OCI-LY7 (cell line): Measurements from ENCODE around the gene POU6F2. TPM values are rescaled to one million over a fixed set of nuclear protein-coding genes. Genes with fewer than 3 reads are reported as not detected.
"Not testable (repeated sequence)": the region's sequence is repeated elsewhere in the genome, so short reads cannot be mapped to it uniquely, and the experiment has no call there.

Experiments used
- BruUV-seq: library from RNA; stranded (reverse); fragments of 400-500 nt; replicated peaks from 2 replicates; lab custom pipeline; 2021; lab: Mats Ljungman, UMichigan
- CTCF ChIA-PET: fragments of 300-600 bp; sonication (Branson Sonifier 250); formaldehyde crosslinking; loops from one replicate; lab custom pipeline; 2022; ENCODE audit warnings: antibody characterized with exemption; ENCODE audit not compliant: unreplicated experiment; lab: Charles Lee
- POLR2A ChIA-PET: fragments of 300-600 bp; sonication (Branson Sonifier 250); formaldehyde crosslinking; loops from one replicate; lab custom pipeline; 2022; ENCODE audit warnings: antibody characterized with exemption; lab: Charles Lee
- DNase-seq: peaks from one replicate; pipeline ENCODE4 v3.0.0-alpha.2; 2015; ENCODE audit warnings: low spot score
- H2AFZ ChIP-seq: fragments of 200-600 bp; sonication (generic), shearing (Covaris generic); 2 replicates; pipeline ENCODE4 v1.6.1; 2014; ENCODE audit warnings: mild to moderate bottlenecking, antibody characterized with exemption, low read length, moderate library complexity
- H3K27ac ChIP-seq: fragments of 200-600 bp; sonication (generic); 2 replicates; pipeline ENCODE4 v1.5.1; 2014; ENCODE audit warnings: mixed run types, low read depth, mild to moderate bottlenecking, moderate library complexity, low read length, inconsistent platforms; ENCODE audit not compliant: poor library complexity, severe bottlenecking
- H3K36me3 ChIP-seq: fragments of 200-600 bp; sonication (generic); 2 replicates; pipeline ENCODE4 v1.6.1; 2014; ENCODE audit warnings: mild to moderate bottlenecking, antibody characterized with exemption, low read length, moderate library complexity, mixed read lengths; ENCODE audit not compliant: insufficient read depth
- H3K4me1 ChIP-seq: fragments of 200-600 bp; sonication (generic); 2 replicates; pipeline ENCODE4 v1.5.1; 2014; ENCODE audit warnings: mild to moderate bottlenecking, low read length; ENCODE audit not compliant: insufficient read depth, poor library complexity, severe bottlenecking
- H3K4me2 ChIP-seq: fragments of 200-600 bp; sonication (generic); 2 replicates; pipeline ENCODE4 v1.6.1; 2014; ENCODE audit warnings: mild to moderate bottlenecking, low read length
- H3K4me3 ChIP-seq: fragments of 200-600 bp; sonication (generic); 2 replicates; pipeline ENCODE4 v1.5.1; 2014; ENCODE audit warnings: mild to moderate bottlenecking, low read depth, low read length; ENCODE audit not compliant: poor library complexity, severe bottlenecking
- H3K79me2 ChIP-seq: fragments of 200-600 bp; sonication (generic); 2 replicates; pipeline ENCODE4 v1.6.1; 2016; ENCODE audit warnings: low read depth, mild to moderate bottlenecking, low read length, moderate library complexity, mixed read lengths; ENCODE audit not compliant: insufficient read depth
- H3K9me2 ChIP-seq: fragments of 200-600 bp; sonication (generic); 2 replicates; pipeline ENCODE4 v1.6.1; 2016; ENCODE audit warnings: mild to moderate bottlenecking, low read length, mixed read lengths; ENCODE audit not compliant: insufficient read depth
- H3K9me3 ChIP-seq: fragments of 200-600 bp; sonication (generic); 2 replicates; pipeline ENCODE4 v1.6.1; 2014; ENCODE audit warnings: mild to moderate bottlenecking, mixed run types, low read length, mixed read lengths
- H4K20me1 ChIP-seq: fragments of 200-600 bp; sonication (generic); 2 replicates; pipeline ENCODE4 v1.6.1; 2014; ENCODE audit warnings: mild to moderate bottlenecking, antibody characterized with exemption, low read length, moderate library complexity, mixed read lengths; ENCODE audit not compliant: insufficient read depth
- CTCF ChIP-seq: fragments of 200-600 bp; sonication (generic); conservative IDR thresholded peaks from 2 replicates; pipeline ENCODE4 v1.5.1; 2014; ENCODE audit warnings: mild to moderate bottlenecking, antibody characterized with exemption, low read length, moderate library complexity, mixed read lengths
- EZH2phosphoT487 ChIP-seq: fragments of 200-600 bp; sonication (generic); IDR thresholded peaks from 2 replicates; pipeline ENCODE4 v1.6.1; 2018; ENCODE audit warnings: low read depth, borderline replicate concordance, mild to moderate bottlenecking, mixed run types, antibody characterized with exemption, low read length, moderate library complexity, mixed read lengths
- intact Hi-C: fragments of 100-400 bp; cut with micrococcal nuclease; formaldehyde crosslinking; loops from one replicate; pipeline ENCODE4 v1.10.0; 2022; ENCODE audit not compliant: unreplicated experiment
- total RNA-seq, 2 experiments: library from RNA; depleted of rRNA in 1 of 2; stranded (reverse); fragments of >200 nt in 1 of 2; shearing (Covaris generic) in 1 of 2; gene quantifications; 2 replicates each; pipeline ENCODE4 v1.2.3, GENCODE V29; 2014 to 2022

The POU6F2 gene
- total RNA-seq, 2 experiments from 2014 or later: 0.40 TPM; not detected in 1

GRCh38 chr7:39375047-39375873 is 397.6 kb downstream of the POU6F2 start:
- CTCF ChIA-PET: no interaction called here
- TF ChIP-seq CTCF (no peak), EZH2phosphoT487 (no peak)
- POLR2A ChIA-PET: interaction anchor here (0.5 to 0.6 kb wide), 2 partner anchors 185 to 456 kb away, joined by 3 to 4 read pairs; no protein-coding TSS in a partner anchor
- BruUV-seq: no TSS peak
- no peak overlapping the region for H3K4me2 ChIP-seq
- H2AFZ ChIP-seq: no peak overlapping the region
- DNase-seq: no peak
- no peaks in the 10 kb centered on the region for H3K36me3 ChIP-seq
- intact Hi-C loops: no loop called here
- no peaks in the 10 kb centered on the region for H3K9me3 ChIP-seq
- H3K4me1 ChIP-seq: no peaks in the 10 kb centered on the region
- no peaks in the 10 kb centered on the region for H3K9me2 ChIP-seq
- H3K27ac ChIP-seq: no peak overlapping the region
- no peaks in the 10 kb centered on the region for H4K20me1 ChIP-seq
- no peaks in the 10 kb centered on the region for H3K79me2 ChIP-seq
- H3K4me3 ChIP-seq: no peak overlapping the region

- TF ChIP-seq EZH2phosphoT487: no peak
- TF ChIP-seq CTCF: no peak
- H3K36me3 ChIP-seq: no peaks in the 10 kb centered on the region
- no peaks in the 10 kb centered on the region for H3K9me3 ChIP-seq
- CTCF ChIA-PET: no interaction called here
- no peak overlapping the region for H3K4me3 ChIP-seq
- no peaks in the 10 kb centered on the region for H4K20me1 ChIP-seq
- POLR2A ChIA-PET: interaction anchor here (0.6 kb wide), 1 partner anchor 186 kb away, joined by 4 read pairs; no protein-coding TSS in a partner anchor
- no peak overlapping the region for H3K4me2 ChIP-seq
- H3K27ac ChIP-seq: no peak overlapping the region
- H3K4me1 ChIP-seq: no peaks in the 10 kb centered on the region
- DNase-seq: no peak
- H2AFZ ChIP-seq: no peak overlapping the region
- no peaks in the 10 kb centered on the region for H3K79me2 ChIP-seq
- no TSS peak for BruUV-seq
- intact Hi-C loops: no loop called here
- H3K9me2 ChIP-seq: no peaks in the 10 kb centered on the region
These were observed 398.1 kb downstream of the POU6F2 start for GRCh38 chr7:39375874-39376190.

GRCh38 chr7:39376881-39377280 is 399.2 kb downstream of the POU6F2 start:
- intact Hi-C loops, H3K9me2 ChIP-seq, H3K4me3 ChIP-seq: not testable (repeated sequence)

More at GRCh38 chr7:39376881-39377280, 399.2 kb downstream of the POU6F2 start:
- DNase-seq, CTCF ChIA-PET, H3K4me1 ChIP-seq, H3K79me2 ChIP-seq, H2AFZ ChIP-seq, POLR2A ChIA-PET, H3K9me3 ChIP-seq, H4K20me1 ChIP-seq, H3K27ac ChIP-seq, H3K36me3 ChIP-seq, H3K4me2 ChIP-seq, BruUV-seq: not testable (repeated sequence)
